Endodermal cell (in vitro differentiated cells): ENCODE data around the gene CALD1. TPM values are rescaled to one million over a fixed set of nuclear protein-coding genes. Genes with fewer than 3 reads are reported as not detected.

Experiments
- DNase-seq: peaks from one replicate; pipeline ENCODE4 v3.0.0-alpha.2; 2017
- H3K27ac ChIP-seq: 2 replicates; pipeline ENCODE4 v1.5.1; 2013; ENCODE audit warnings: mild to moderate bottlenecking, low read depth, low read length, moderate library complexity
- H3K27me3 ChIP-seq: 2 replicates; pipeline ENCODE4 v1.6.1; 2013; ENCODE audit warnings: mild to moderate bottlenecking, low read length, moderate library complexity; ENCODE audit not compliant: insufficient read depth, control insufficient read depth, poor library complexity, severe bottlenecking
- H3K36me3 ChIP-seq: 2 replicates; pipeline ENCODE4 v1.7.0; 2013; ENCODE audit warnings: mild to moderate bottlenecking, low read length, moderate library complexity; ENCODE audit not compliant: control insufficient read depth, insufficient read depth
- H3K4me1 ChIP-seq: one replicate; pipeline ENCODE4 v1.7.0; 2013; ENCODE audit warnings: low read length; ENCODE audit not compliant: control insufficient read depth, insufficient read depth
- H3K4me3 ChIP-seq: 2 replicates; pipeline ENCODE4 v1.5.1; 2013; ENCODE audit warnings: mild to moderate bottlenecking, low read length, moderate library complexity
- H3K9ac ChIP-seq: 2 replicates; pipeline ENCODE4 v1.6.1; 2013; ENCODE audit warnings: mild to moderate bottlenecking, low read length, moderate library complexity; ENCODE audit not compliant: poor library complexity, severe bottlenecking; ENCODE audit errors: extremely low read depth
- H3K9me3 ChIP-seq: 2 replicates; pipeline ENCODE4 v1.6.1; 2013; ENCODE audit warnings: mild to moderate bottlenecking, low read length, moderate library complexity; ENCODE audit not compliant: control insufficient read depth
- H3K27ac Mint-ChIP-seq: 2 replicates; pipeline ENCODE4 v1.8.0; 2020; ENCODE audit warnings: mixed read lengths
- H3K27me3 Mint-ChIP-seq: 2 replicates; pipeline ENCODE4 v1.8.0; 2021; ENCODE audit warnings: mild to moderate bottlenecking, mixed read lengths; ENCODE audit not compliant: insufficient read depth
- H3K36me3 Mint-ChIP-seq: 2 replicates; pipeline ENCODE4 v1.8.0; 2020; ENCODE audit warnings: low read depth, mixed read lengths
- H3K4me1 Mint-ChIP-seq: 2 replicates; pipeline ENCODE4 v1.8.0; 2020; ENCODE audit warnings: mixed read lengths
- H3K4me3 Mint-ChIP-seq: 2 replicates; pipeline ENCODE4 v1.8.0; 2020; ENCODE audit warnings: mild to moderate bottlenecking, moderate library complexity, mixed read lengths
- H3K9me3 Mint-ChIP-seq: 2 replicates; pipeline ENCODE4 v1.8.0; 2020; ENCODE audit warnings: mild to moderate bottlenecking, mixed read lengths
- CTCF ChIP-seq: fragments of 200-600 bp; sonication (generic); conservative IDR thresholded peaks from 2 replicates; pipeline ENCODE4 v1.5.0; 2021; ENCODE audit warnings: antibody characterized with exemption, mild to moderate bottlenecking
- WGBS, 2 experiments: methylation state at CpG; one replicate each; pipeline versions ENCODE4 v1.1.5 to v1.1.7; 2013; ENCODE audit warnings: missing lambda C conversion rate in 2 of 2, mixed read lengths in 1 of 2; ENCODE audit not compliant: insufficient coverage in 1 of 2, insufficient read length in 1 of 2; 5-methylcytosine and 5-hydroxymethylcytosine counted together
- total RNA-seq, 2 donors: library from RNA; stranded (reverse); fragmentation: NEBNext Ultra II Directional in 1 of 2; extraction: Animal tissue kit (Norgen Biotek cat#: 25700) in 1 of 2; gene quantifications; 2 replicates in 1 of 2; 3 replicates in 1 of 2; pipeline ENCODE4 v1.2.1, GENCODE V29; 2021

CALD1 gene
- total RNA-seq, 2 donors from 2014 or later, result 111 to 132 TPM

DNA sequence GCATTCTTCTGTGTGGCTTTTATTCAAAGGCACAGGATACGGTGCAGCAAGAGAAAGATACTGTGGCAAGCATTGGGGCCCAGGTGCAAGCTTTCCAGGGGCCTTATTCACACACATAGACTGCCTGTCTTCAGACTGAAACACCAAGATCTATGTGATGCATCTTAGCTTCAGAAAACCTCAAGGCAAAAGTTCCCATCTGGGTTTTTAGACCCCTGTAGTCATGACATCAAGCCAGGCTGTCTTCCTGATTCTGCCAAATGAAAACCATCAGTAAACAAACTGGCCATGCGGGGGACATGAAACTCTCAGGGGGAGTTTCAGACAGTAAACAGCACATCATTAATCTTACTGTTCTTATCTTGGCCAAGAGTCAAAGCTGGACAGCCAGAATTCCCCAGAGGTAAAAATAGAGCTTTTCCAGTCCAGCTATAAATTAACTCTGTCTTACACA is 216.7 kb downstream of the CALD1 start:
- H3K4me3 Mint-ChIP-seq, result no peak overlapping the region
- Histone ChIP-seq H3K4me3 (no peak overlapping the region), H3K36me3 (peaks cover 32% of the 10 kb centered on the region), H3K27me3 (no peaks in the 10 kb centered on the region), H3K9me3 (no peaks in the 10 kb centered on the region), H3K27ac (no peak overlapping the region), H3K9ac (no peak overlapping the region), H3K4me1 (no peaks in the 10 kb centered on the region)
- TF ChIP-seq CTCF, result no peak
- no peak overlapping the region for H3K27ac Mint-ChIP-seq
- H3K27me3 Mint-ChIP-seq, result no peaks in the 10 kb centered on the region
- DNase-seq, result no peak
- WGBS, 2 experiments, result 92 to 100% methylated on average over 1 to 2 of the region's 2 CpGs
- peaks cover 27% of the 10 kb centered on the region for H3K36me3 Mint-ChIP-seq
- H3K4me1 Mint-ChIP-seq, result peaks cover 23% of the 10 kb centered on the region
- no peaks in the 10 kb centered on the region for H3K9me3 Mint-ChIP-seq

- no peak for TF ChIP-seq CTCF
- Mint-ChIP-seq H3K4me1 (peaks cover 14% of the 10 kb centered on the region), H3K4me3 (no peak overlapping the region), H3K36me3 (peaks cover 27% of the 10 kb centered on the region), H3K9me3 (no peaks in the 10 kb centered on the region), H3K27me3 (no peaks in the 10 kb centered on the region), H3K27ac (no peak overlapping the region)
- H3K9me3 ChIP-seq, result peaks cover 4% of the 10 kb centered on the region
- DNase-seq, result no peak
- no peak overlapping the region for H3K4me3 ChIP-seq
- peaks cover 32% of the 10 kb centered on the region for H3K36me3 ChIP-seq
- H3K27ac ChIP-seq, result no peak overlapping the region
- no peaks in the 10 kb centered on the region for H3K27me3 ChIP-seq
- no peaks in the 10 kb centered on the region for H3K4me1 ChIP-seq
- no peak overlapping the region for H3K9ac ChIP-seq
- WGBS, 2 experiments, result 92 to 100% methylated on average over 2 to 3 of the region's 3 CpGs
These were observed 217.9 kb downstream of the CALD1 start for GRCh38 chr7:134997214-134997885.

DNA sequence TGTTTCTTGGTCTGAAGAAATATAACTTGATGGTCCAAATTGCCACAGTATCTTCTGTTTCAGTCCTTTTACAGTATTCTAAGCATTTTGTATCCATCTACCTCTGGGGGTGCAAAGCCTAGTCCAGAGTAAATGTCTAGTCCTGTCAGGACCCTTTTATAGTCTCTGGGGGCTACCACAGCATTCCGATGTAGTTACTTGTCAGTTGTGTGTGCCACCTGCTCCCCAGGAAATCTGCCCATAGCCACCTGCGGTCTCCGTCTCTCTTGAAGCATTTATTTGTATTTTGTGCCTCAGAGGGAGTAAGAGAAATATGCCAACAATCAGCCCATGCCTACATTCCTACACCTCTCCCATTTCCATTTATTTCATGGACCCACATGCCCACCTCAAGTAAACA is 219.7 kb downstream of the CALD1 start:
- Histone ChIP-seq H3K9ac (no peak overlapping the region), H3K9me3 (peaks cover 4% of the 10 kb centered on the region), H3K4me1 (no peaks in the 10 kb centered on the region), H3K27me3 (no peaks in the 10 kb centered on the region), H3K4me3 (no peak overlapping the region), H3K36me3 (peaks cover 23% of the 10 kb centered on the region), H3K27ac (no peak overlapping the region)
- Mint-ChIP-seq H3K36me3 (peaks cover 16% of the 10 kb centered on the region), H3K9me3 (no peaks in the 10 kb centered on the region), H3K27me3 (no peaks in the 10 kb centered on the region), H3K27ac (no peak overlapping the region), H3K4me3 (no peak overlapping the region), H3K4me1 (peaks cover 8% of the 10 kb centered on the region)
- no peak for TF ChIP-seq CTCF
- DNase-seq, result no peak
- WGBS, 2 experiments, result 97 to 100% methylated on average over 1 to 3 of the region's 3 CpGs
